Esophagus squamous epithelium (tissue), 5 donors: Measurements from ENCODE around the gene FBXL14. TPM values are rescaled to one million over a fixed set of nuclear protein-coding genes. Genes with fewer than 3 reads are reported as not detected.

Source experiments
- DNase-seq: peaks from one replicate; lab custom pipeline; 2025; lab: John Stamatoyannopoulos, UW
- H3K27ac ChIP-seq, 4 donors: fragments of 200-600 bp; sonication (generic); one replicate each; pipeline ENCODE4 v1.5.1; 2016 to 2019; ENCODE audit warnings: mild to moderate bottlenecking in 1 of 4
- H3K27me3 ChIP-seq, 4 donors: fragments of 200-600 bp; sonication (generic); 1 replicate in 3 of 4; 2 replicates in 1 of 4; pipeline versions ENCODE4 v1.5.1 to v1.6.0; 2017 to 2021; ENCODE audit warnings: antibody characterized with exemption in 1 of 4
- H3K36me3 ChIP-seq, 3 donors: fragments of 200-600 bp; sonication (generic); one replicate each; pipeline ENCODE4 v1.5.1; 2016 to 2019
- H3K4me1 ChIP-seq, 3 donors: fragments of 200-600 bp; sonication (generic); one replicate each; pipeline ENCODE4 v1.5.1; 2017 to 2019
- H3K4me3 ChIP-seq, 4 donors: fragments of 200-600 bp; sonication (generic); 1 replicate in 3 of 4; 2 replicates in 1 of 4; pipeline ENCODE4 v1.5.1; 2016 to 2019; ENCODE audit warnings: mild to moderate bottlenecking in 2 of 4, moderate library complexity in 1 of 4
- H3K9me3 ChIP-seq, 3 donors: fragments of 200-600 bp; sonication (generic); one replicate each; pipeline ENCODE4 v1.5.1; 2016 to 2019
- POLR2A ChIP-seq, 4 donors: fragments of 450-650 bp; IDR thresholded peaks; one replicate each; pipeline ENCODE4 v1.6.1; 2017; ENCODE audit warnings: antibody characterized with exemption in 4 of 4, mild to moderate bottlenecking in 4 of 4, moderate library complexity in 3 of 4
- WGBS, 2 donors: methylation state at CpG; one replicate each; pipeline ENCODE4 v1.1.5; 2018; 5-methylcytosine and 5-hydroxymethylcytosine counted together
- intact Hi-C: fragments of 100-400 bp; cut with DNase I; formaldehyde crosslinking; loops from one replicate; pipeline ENCODE4 v1.15.0; 2022
- total RNA-seq, 4 donors: library from RNA; depleted of rRNA; stranded (reverse); fragments of >200 nt; gene quantifications; one replicate each; pipeline ENCODE4 v1.1.0, GENCODE V29; 2016
- TF ChIP-seq, protein P1 (sequence below), 6 experiments: fragments of 450-650 bp in 4 of 6; fragments of 200-600 bp in 2 of 6; sonication (generic) in 2 of 6; IDR thresholded peaks; one replicate each; pipeline ENCODE4 v1.5.1; 2016 to 2019; ENCODE audit warnings: antibody characterized with exemption in 6 of 6, mild to moderate bottlenecking in 4 of 6, moderate library complexity in 4 of 6
- donor health status: DM: yes; HTN: yes; CAD: no.

The FBXL14 gene
- total RNA-seq, 4 donors from 2014 or later: 6.5 to 14.9 (median 8.8) TPM

- Histone ChIP-seq H3K27me3 (no peaks in the 10 kb centered on the region), H3K36me3 (no peaks in the 10 kb centered on the region), H3K4me1 (peaks cover 13 to 45% (median 28%) of the 10 kb centered on the region in 3 donors), H3K27ac (peak overlapping the region; percentile 90 to 97 (median 96)), H3K4me3 (peak overlapping the region in 3 of 4 donors; percentile 76 to 94 (median 82)), H3K9me3 (no peaks in the 10 kb centered on the region)
- WGBS, 2 donors: 66 to 81% methylated on average over 9 of the region's 9 CpGs
- no peak for TF ChIP-seq POLR2A (IDR thresholded peaks at IDR 0.05)
- TF ChIP-seq, protein P1, sequence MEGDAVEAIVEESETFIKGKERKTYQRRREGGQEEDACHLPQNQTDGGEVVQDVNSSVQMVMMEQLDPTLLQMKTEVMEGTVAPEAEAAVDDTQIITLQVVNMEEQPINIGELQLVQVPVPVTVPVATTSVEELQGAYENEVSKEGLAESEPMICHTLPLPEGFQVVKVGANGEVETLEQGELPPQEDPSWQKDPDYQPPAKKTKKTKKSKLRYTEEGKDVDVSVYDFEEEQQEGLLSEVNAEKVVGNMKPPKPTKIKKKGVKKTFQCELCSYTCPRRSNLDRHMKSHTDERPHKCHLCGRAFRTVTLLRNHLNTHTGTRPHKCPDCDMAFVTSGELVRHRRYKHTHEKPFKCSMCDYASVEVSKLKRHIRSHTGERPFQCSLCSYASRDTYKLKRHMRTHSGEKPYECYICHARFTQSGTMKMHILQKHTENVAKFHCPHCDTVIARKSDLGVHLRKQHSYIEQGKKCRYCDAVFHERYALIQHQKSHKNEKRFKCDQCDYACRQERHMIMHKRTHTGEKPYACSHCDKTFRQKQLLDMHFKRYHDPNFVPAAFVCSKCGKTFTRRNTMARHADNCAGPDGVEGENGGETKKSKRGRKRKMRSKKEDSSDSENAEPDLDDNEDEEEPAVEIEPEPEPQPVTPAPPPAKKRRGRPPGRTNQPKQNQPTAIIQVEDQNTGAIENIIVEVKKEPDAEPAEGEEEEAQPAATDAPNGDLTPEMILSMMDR (IDR thresholded peaks at IDR 0.05): no peak
- DNase-seq: no peak
- intact Hi-C loops: no loop called here
Observed at GRCh38 chr12:1595690-1596347, 1.4 kb upstream of the FBXL14 start.

DNA sequence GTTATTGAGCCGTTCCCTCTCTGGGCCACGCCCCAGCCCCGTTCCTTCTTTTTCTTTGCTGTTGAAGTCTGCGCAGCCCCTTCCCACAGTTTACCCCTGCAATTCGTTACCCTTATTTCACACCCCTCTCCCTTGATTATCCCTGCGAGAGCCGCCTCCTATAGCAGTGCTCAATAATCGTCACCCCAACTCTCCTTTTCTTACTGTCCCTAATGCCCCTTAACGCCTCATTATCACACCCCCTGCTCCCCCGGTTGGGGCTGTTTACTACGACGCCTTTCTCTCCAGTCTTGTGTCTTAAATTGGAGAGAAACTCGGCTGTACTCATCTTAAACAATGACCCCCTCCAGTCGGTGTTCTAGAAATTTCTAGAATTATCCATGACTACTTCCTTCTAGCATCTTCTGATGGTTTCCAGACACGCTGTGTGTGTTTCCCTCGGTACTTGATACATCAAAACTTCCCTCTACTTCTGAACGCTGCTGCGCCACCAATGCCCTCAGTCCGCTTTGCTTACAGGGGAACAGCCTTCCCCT lies 713 bp upstream of the FBXL14 start:
- intact Hi-C loops: no loop called here
- Histone ChIP-seq H3K4me1 (peaks cover 19 to 52% (median 28%) of the 10 kb centered on the region in 3 donors), H3K4me3 (peak overlapping the region; percentile 76 to 94 (median 80)), H3K9me3 (no peaks in the 10 kb centered on the region), H3K27me3 (no peaks in the 10 kb centered on the region), H3K36me3 (no peaks in the 10 kb centered on the region), H3K27ac (peak overlapping the region; percentile 90 to 97 (median 96))
- DNase-seq: no peak
- TF ChIP-seq, protein P1 (IDR thresholded peaks at IDR 0.05): no peak
- TF ChIP-seq POLR2A (IDR thresholded peaks at IDR 0.05): no peak
- 9 to 11% methylated on average over 19 of the region's 19 CpGs for WGBS, 2 donors

- peak overlapping the region; percentile 90 to 97 (median 96) for H3K27ac ChIP-seq
Observed at GRCh38 chr12:1594006-1594260, 448 bp downstream of the FBXL14 start.

GRCh38 chr12:1593174-1594005 lies 991 bp downstream of the FBXL14 start:
- WGBS, 2 donors: 1% methylated on average over 16 of the region's 56 CpGs; no CpG with 5 or more reads in 1 of the 2 donors
- Histone ChIP-seq H3K9me3 (no peaks in the 10 kb centered on the region), H3K4me1 (peaks cover 24 to 69% (median 35%) of the 10 kb centered on the region in 3 donors)

More at GRCh38 chr12:1594006-1594260, 448 bp downstream of the FBXL14 start:
- Histone ChIP-seq H3K4me3 (peak overlapping the region; percentile 76 to 94 (median 80)), H3K4me1 (peaks cover 24 to 64% (median 29%) of the 10 kb centered on the region in 3 donors), H3K9me3 (no peaks in the 10 kb centered on the region), H3K36me3 (no peaks in the 10 kb centered on the region), H3K27me3 (no peaks in the 10 kb centered on the region)
- TF ChIP-seq POLR2A (IDR thresholded peaks at IDR 0.05): peak in 1 of 4 donors; percentile 39
- TF ChIP-seq, protein P1 (IDR thresholded peaks at IDR 0.05): no peak
- intact Hi-C loops: no loop called here
- WGBS, 2 donors: 0% methylated on average over 1 of the region's 34 CpGs; no CpG with 5 or more reads in 1 of the 2 donors
- no peak for DNase-seq

More at GRCh38 chr12:1593174-1594005, 991 bp downstream of the FBXL14 start:
- no peaks in the 10 kb centered on the region for H3K27me3 ChIP-seq
- peak overlapping the region; percentile 90 to 97 (median 96) for H3K27ac ChIP-seq
- TF ChIP-seq POLR2A (IDR thresholded peaks at IDR 0.05): no peak
- TF ChIP-seq, protein P1 (IDR thresholded peaks at IDR 0.05): no peak
- intact Hi-C loops: no loop called here
- peak overlapping the region; percentile 76 to 94 (median 80) for H3K4me3 ChIP-seq
- DNase-seq: no peak
- no peaks in the 10 kb centered on the region for H3K36me3 ChIP-seq
